ENCODE measurements around the gene CACNA2D3.
A peak's percentile ranks its signal among the peaks of the same experiment; 100 is the strongest.

Gene CACNA2D3

DNA sequence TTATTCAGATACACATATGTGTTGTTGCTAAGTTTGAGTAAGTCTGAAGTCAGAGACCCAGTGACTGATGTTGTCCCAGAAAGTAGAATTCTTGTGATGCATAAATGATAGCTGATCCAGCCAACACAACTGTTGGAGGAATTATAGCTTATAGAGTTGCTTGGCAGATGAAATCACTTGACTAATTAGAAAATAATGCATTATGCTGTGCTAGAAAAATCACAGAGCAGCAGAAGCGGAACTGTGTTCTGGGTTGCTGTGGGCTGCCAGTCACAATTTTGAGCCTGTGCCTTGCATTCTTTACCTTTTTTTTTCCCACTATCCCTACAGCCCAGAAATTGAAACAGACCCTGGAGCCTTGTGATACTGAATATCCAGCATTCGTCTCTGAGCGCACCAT, 895.5 kb downstream of the CACNA2D3 start:
- peak; percentile 22 for DNase-seq (ENCODE audit: low read depth)
- TF ChIP-seq, protein P1, sequence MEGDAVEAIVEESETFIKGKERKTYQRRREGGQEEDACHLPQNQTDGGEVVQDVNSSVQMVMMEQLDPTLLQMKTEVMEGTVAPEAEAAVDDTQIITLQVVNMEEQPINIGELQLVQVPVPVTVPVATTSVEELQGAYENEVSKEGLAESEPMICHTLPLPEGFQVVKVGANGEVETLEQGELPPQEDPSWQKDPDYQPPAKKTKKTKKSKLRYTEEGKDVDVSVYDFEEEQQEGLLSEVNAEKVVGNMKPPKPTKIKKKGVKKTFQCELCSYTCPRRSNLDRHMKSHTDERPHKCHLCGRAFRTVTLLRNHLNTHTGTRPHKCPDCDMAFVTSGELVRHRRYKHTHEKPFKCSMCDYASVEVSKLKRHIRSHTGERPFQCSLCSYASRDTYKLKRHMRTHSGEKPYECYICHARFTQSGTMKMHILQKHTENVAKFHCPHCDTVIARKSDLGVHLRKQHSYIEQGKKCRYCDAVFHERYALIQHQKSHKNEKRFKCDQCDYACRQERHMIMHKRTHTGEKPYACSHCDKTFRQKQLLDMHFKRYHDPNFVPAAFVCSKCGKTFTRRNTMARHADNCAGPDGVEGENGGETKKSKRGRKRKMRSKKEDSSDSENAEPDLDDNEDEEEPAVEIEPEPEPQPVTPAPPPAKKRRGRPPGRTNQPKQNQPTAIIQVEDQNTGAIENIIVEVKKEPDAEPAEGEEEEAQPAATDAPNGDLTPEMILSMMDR (conservative IDR thresholded peaks at IDR 0.05; ENCODE audit: low read length), result no peak
- no peak overlapping the region for H3K4me3 ChIP-seq (ENCODE audit: low read length)

DNA sequence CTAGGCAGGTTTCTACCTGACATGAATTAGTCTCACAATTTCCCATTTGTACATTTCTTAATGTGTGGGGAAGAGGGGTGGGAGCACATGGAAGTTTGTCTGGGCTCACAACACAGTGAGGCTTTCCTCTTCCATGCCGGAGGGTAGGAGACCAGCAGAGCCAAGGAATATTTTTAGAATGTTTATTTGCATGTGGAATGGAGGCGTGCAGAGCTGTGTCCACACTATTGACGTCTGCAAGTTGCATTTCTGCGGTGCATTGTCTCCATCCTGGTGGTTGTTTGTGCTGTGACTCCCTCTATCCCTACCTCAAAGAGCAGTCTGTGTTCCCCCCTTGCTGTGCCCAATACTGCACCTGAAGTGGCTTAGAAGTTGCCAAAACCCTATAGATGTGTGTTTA, 908.6 kb downstream of the CACNA2D3 start:
- DNase-seq (ENCODE audit: low read depth), result no peak
- TF ChIP-seq, protein P1 (conservative IDR thresholded peaks at IDR 0.05; ENCODE audit: low read length), result no peak
- no peak overlapping the region for H3K4me3 ChIP-seq (ENCODE audit: low read length)

DNA sequence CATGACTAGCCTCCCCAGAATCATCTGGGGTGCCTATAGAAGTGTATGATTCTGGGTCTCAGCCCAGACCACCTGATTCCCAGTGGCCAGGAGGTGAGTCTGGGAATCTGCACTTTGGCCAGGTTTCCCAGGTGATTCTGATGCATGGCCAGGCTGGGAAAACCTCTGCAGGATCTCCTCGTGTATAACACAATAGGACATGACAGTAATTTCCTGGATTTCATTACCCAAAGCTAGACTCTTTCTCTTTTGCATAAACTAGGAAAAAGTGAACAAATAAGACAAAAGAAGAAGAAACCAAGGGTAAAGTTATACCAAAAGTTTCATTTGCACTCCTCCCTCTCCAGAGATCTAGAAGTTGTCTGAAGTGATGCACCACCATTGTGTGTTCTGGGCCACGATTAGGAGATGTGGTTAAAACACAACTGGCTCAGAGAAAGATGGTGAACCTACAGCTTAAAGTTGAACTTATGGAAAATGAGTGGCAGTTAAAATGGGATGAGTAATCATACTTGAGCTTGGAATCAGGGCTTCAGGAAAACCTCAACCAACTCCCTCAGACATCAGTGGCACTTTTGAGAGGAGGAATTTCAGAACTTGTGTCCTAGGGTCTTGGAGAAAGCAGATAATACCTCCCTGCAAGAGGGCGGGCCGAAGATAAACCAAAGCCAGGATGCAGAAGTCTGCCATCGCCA, 914.7 kb downstream of the CACNA2D3 start:
- TF ChIP-seq, protein P1 (conservative IDR thresholded peaks at IDR 0.05; ENCODE audit: low read length), result no peak

DNA sequence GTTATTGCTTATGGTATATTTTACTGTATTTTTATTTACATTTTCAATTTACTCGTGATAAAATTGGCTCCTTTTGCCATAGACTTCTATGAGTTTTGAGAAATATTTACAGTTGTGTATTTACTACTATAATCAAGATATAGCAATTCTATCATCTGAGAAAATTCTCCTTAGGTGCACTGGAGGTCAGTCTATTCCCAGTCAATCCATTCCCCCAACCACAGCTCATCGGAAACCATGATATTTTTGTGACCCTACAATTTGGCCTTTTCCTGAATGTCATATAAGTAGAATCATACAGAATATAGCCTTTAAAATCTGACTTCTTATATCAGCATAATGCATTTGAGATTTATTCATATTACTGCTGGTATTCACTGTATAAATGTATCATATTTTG, 920.2 kb downstream of the CACNA2D3 start:
- peak; percentile 33 for DNase-seq (ENCODE audit: low read depth)
- no peak overlapping the region for H3K4me3 ChIP-seq (ENCODE audit: low read length)
- TF ChIP-seq, protein P1 (conservative IDR thresholded peaks at IDR 0.05; ENCODE audit: low read length), result peak; percentile 38

More for the DNA sequence above, 914.7 kb downstream of the CACNA2D3 start:
- H3K4me3 ChIP-seq (ENCODE audit: low read length), result no peak overlapping the region
- no peak for DNase-seq (ENCODE audit: low read depth)

DNA sequence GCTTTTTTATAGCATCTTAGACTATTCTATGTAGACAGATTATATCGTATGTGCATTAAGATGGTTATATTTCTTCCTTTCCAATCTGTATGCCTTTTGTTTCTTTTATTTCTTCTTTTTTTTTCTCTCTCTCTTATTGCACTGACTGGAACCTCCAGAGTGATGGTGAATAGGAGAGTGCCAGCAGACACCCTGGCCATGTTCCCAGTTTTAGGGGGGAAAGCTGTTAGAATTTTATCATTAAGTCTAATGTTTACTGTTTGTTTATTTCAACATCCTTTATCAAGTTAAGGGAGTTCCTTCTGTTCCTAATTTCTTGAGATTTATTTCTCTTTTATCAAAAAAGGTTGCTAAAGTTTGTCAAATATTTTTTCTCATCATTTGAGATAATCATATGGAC, 922.1 kb downstream of the CACNA2D3 start:
- TF ChIP-seq, protein P1 (conservative IDR thresholded peaks at IDR 0.05; ENCODE audit: low read length), result no peak
- H3K4me3 ChIP-seq (ENCODE audit: low read length), result no peak overlapping the region
- no peak for DNase-seq (ENCODE audit: low read depth)

DNA sequence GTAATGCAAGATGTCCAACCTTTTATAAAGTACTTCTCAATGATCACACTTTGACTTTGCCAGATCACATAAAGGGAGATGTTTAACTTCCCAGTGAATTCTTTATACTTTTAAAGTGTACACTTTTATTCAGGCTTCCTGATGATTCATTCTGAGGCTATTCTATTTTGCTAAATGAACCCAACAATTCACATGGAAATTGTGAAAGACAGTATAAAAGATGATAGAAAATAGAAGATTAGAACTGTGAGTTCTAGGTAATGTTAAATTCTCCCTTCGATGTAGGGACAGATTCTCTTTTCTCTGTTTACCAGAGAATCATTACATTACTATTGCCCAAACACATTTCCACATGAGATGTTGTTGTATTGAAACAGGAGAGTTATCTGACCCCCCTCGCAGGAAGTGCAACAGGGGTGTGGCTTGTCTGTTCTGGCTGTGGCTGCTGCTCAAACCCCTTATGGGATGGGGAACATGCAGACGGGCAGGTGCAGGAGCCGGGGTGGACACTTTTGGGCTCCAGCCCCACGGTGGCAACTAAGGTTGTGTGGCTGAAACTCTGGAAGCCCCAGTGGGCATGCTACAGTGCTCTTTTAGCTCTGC, 936.8 kb downstream of the CACNA2D3 start:
- TF ChIP-seq, protein P1 (conservative IDR thresholded peaks at IDR 0.05; ENCODE audit: low read length), result no peak
- no peak overlapping the region for H3K4me3 ChIP-seq (ENCODE audit: low read length)
- peak; percentile 42 for DNase-seq (ENCODE audit: low read depth)
